Kidney (tissue), 14 donors: ENCODE data around the gene LRRC47. TPM values are rescaled to one million over a fixed set of nuclear protein-coding genes. Genes with fewer than 3 reads are reported as not detected.
A peak's percentile ranks its signal among the peaks of the same experiment; 100 is the strongest.

ENCODE experiments used
- DNase-seq, 5 donors: peaks; one replicate each; pipeline ENCODE4 v3.0.0-alpha.2; 2013 to 2020
- FAIRE-seq: peaks from 2 replicates; lab custom pipeline; 2012; peaks lifted over from hg19 to GRCh38; lab: Jason Lieb, UNC
- H3K27ac ChIP-seq, 2 donors: one replicate each; pipeline ENCODE4 v1.7.0; 2013; ENCODE audit warnings: low read depth in 2 of 2, low read length in 2 of 2, inconsistent platforms in 1 of 2
- H3K27me3 ChIP-seq: one replicate; pipeline ENCODE4 v1.7.1; 2013; ENCODE audit warnings: low read length, inconsistent platforms; ENCODE audit not compliant: control insufficient read depth, insufficient read depth
- H3K36me3 ChIP-seq, 3 donors: one replicate each; pipeline versions ENCODE4 v1.7.0 to v1.7.1; 2013; ENCODE audit warnings: low read length in 3 of 3, control low read depth in 1 of 3, inconsistent platforms in 1 of 3; ENCODE audit not compliant: insufficient read depth in 3 of 3, control insufficient read depth in 2 of 3
- H3K4me1 ChIP-seq, 3 donors: one replicate each; pipeline versions ENCODE4 v1.7.0 to v1.7.1; 2013; ENCODE audit warnings: low read length in 3 of 3, inconsistent platforms in 1 of 3, low read depth in 1 of 3; ENCODE audit not compliant: control insufficient read depth in 2 of 3, insufficient read depth in 2 of 3
- H3K4me3 ChIP-seq, 3 donors: one replicate each; pipeline versions ENCODE4 v1.7.0 to v1.8.1; 2013; ENCODE audit warnings: low read length in 3 of 3, control low read depth in 1 of 3, inconsistent platforms in 1 of 3
- H3K9ac ChIP-seq, 3 donors: one replicate each; pipeline versions ENCODE4 v1.7.0 to v1.7.1; 2013; ENCODE audit warnings: low read length in 3 of 3, control low read depth in 1 of 3, inconsistent platforms in 1 of 3
- H3K9me3 ChIP-seq, 3 donors: one replicate each; pipeline versions ENCODE4 v1.7.0 to v1.7.1; 2013; ENCODE audit warnings: low read length in 3 of 3, control low read depth in 1 of 3, inconsistent platforms in 1 of 3; ENCODE audit not compliant: control insufficient read depth in 2 of 3, insufficient read depth in 1 of 3
- intact Hi-C: fragments of 100-400 bp; cut with DNase I; formaldehyde crosslinking; loops from one replicate; pipeline ENCODE4 v1.11.1; 2022
- polyA plus RNA-seq: library from polyadenylated mRNA; stranded (reverse); fragments of 350-450 nt; fragmentation: Illumina TruSeq; extraction: RNeasy Lipid Tissue Mini Kit (QIAGEN cat#74804); gene quantifications from one replicate; pipeline ENCODE4 v1.2.3, GENCODE V29; 2014; ENCODE audit warnings: low read depth, low replicate concordance; ENCODE audit not compliant: insufficient read depth
- total RNA-seq: library from RNA; stranded (reverse); fragmentation: NEBNext Ultra II Directional; extraction: Animal tissue kit (Norgen Biotek cat#: 25700); gene quantifications from one replicate; pipeline ENCODE4 v1.2.1, GENCODE V29; 2021
- TF ChIP-seq, protein P1 (sequence below): IDR thresholded peaks from 3 replicates; pipeline ENCODE4 v1.5.1; 2012; ENCODE audit warnings: mild to moderate bottlenecking, moderate library complexity, borderline replicate concordance; ENCODE audit not compliant: insufficient read depth; ENCODE audit errors: extremely low read depth
- donor health status: control.
- donor health status: control.
- donor health status: control.
- donor health status: control.
- donor health status: control.
- donor health status: DM: yes; HTN: yes; CAD: no.
- donor health status: Normal renal cell carcinoma (clear cell type).

The LRRC47 gene
- total and polyA plus RNA-seq, 2 donors from 2014 or later: 28.8 to 42.4 TPM

DNA sequence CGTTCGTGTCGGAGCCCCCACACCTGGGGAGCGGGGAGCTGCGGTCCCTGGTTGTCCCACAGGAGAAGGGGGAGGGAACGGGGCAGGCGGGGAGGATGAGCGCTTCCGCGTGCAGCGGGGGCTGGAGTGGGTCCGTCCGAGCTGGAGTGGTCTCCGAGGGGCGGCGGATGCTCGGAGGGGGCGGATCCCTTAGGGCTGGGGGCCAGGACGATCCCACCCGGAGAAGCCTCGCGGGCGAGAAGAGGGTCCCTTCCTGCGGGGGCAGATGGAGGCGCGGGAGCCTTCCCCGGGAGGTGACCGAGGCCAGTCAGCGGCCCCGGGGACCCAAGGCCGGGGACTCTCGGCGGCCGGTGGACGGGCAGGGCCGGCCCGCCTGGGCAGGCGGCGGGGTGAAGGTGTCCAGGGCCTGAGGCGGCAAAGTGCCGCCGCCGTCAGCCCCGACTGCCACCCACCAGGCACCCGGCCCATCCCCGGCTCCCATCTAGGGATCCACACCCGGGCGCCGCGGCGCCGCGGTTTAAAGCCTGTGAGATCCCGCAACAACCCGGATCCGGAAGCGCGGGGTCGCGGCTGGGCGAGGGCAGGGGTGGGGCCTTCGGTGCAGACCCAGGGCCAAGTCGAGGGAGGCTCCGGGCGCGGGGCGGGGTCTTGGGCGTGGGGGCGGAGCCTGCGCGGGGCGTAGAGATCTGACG lies 49.3 kb downstream of the LRRC47 start:
- intact Hi-C loops: no loop called here
- Histone ChIP-seq H3K4me1 (peaks cover 0 to 10% (median 0%) of the 10 kb centered on the region in 3 donors), H3K9ac (peak overlapping the region in 1 of 3 donors; percentile 26), H3K36me3 (peaks cover 0 to 7% (median 0%) of the 10 kb centered on the region in 3 donors), H3K27ac (no peak overlapping the region), H3K9me3 (no peaks in the 10 kb centered on the region), H3K27me3 (no peaks in the 10 kb centered on the region), H3K4me3 (peak overlapping the region; percentile 44 to 66 (median 64))
- FAIRE-seq (no peak), DNase-seq (peak; percentile 89 to 96 (median 94))
- TF ChIP-seq, protein P1, sequence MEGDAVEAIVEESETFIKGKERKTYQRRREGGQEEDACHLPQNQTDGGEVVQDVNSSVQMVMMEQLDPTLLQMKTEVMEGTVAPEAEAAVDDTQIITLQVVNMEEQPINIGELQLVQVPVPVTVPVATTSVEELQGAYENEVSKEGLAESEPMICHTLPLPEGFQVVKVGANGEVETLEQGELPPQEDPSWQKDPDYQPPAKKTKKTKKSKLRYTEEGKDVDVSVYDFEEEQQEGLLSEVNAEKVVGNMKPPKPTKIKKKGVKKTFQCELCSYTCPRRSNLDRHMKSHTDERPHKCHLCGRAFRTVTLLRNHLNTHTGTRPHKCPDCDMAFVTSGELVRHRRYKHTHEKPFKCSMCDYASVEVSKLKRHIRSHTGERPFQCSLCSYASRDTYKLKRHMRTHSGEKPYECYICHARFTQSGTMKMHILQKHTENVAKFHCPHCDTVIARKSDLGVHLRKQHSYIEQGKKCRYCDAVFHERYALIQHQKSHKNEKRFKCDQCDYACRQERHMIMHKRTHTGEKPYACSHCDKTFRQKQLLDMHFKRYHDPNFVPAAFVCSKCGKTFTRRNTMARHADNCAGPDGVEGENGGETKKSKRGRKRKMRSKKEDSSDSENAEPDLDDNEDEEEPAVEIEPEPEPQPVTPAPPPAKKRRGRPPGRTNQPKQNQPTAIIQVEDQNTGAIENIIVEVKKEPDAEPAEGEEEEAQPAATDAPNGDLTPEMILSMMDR: no peak

DNA sequence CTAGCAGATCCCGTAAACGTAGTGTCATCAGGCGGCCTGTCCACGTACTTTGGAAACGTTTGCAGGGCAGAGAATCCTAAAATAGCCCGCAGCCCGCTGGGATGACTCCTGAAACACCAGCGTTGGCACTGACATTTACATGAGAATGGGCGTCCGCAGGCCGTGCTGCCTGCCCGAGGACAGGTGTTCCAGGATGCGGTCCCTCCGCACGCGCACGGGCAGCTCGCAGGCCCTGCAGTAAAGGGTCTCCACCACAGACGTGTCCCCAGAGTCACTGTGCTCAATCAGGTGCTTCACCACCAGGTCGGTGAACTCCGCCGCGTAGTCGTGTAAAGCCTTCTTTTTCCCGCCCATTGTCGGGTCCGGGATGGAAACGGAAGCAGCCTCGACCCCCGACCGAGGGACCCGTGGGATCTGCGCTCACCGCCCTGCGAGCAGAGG lies 49.9 kb downstream of the LRRC47 start:
- peaks cover 0 to 10% (median 0%) of the 10 kb centered on the region in 3 donors for H3K4me1 ChIP-seq
- DNase-seq (peak in 1 of 5 donors; percentile 72), FAIRE-seq (no peak)
- peak overlapping the region; percentile 30 to 66 (median 55) for H3K4me3 ChIP-seq
- TF ChIP-seq, protein P1: no peak
- no peaks in the 10 kb centered on the region for H3K9me3 ChIP-seq
- H3K9ac ChIP-seq: peak overlapping the region in 2 of 3 donors; percentile 15 to 19
- peaks cover 0 to 7% (median 0%) of the 10 kb centered on the region in 3 donors for H3K36me3 ChIP-seq
- H3K27me3 ChIP-seq: no peaks in the 10 kb centered on the region
- intact Hi-C loops: no loop called here
- H3K27ac ChIP-seq: no peak overlapping the region

DNA sequence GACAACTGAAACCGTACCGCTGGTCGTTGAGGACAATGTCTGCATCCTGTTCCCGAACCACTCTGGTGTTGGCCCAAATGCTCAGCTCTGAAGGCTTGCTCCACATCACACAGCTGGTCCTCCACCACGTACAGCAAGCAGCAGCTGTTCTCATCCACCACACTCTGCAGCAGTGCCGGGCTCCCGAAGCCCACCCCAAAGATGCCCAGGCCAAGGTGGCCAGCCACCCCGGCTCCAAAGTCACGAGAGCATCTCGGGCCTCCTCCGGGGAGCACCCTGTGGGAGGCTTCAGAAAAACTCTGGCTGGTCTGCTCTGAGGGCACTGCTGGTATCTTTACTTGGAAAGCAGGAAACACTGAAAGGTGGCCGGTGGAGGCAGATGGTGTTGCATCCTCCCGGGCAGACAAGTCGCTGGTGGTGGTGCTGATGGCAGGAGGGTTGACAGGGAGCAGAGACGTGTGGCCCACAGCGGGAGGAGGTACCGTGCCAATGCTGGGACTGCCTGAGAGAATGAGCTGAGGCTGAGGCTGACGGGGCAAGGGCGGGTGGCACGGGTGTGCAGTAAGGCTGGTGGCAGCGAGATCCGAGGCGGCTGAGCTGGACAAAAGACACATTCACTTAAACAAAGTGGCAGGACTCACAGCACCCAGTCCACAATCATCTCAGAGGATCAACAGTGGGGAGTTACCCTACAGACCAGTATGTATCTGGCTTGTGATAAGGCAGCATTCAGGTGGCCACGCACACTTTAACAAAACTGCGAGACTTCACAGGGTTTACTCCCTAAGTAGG lies 50.5 kb downstream of the LRRC47 start:
- no peak overlapping the region for H3K27ac ChIP-seq
- FAIRE-seq (no peak), DNase-seq (peak in 2 of 5 donors; percentile 28 to 54)
- TF ChIP-seq, protein P1: no peak
- H3K9ac ChIP-seq: peak overlapping the region in 1 of 3 donors; percentile 19
- H3K9me3 ChIP-seq: no peaks in the 10 kb centered on the region
- H3K27me3 ChIP-seq: no peaks in the 10 kb centered on the region
- intact Hi-C loops: no loop called here
- H3K4me1 ChIP-seq: peaks cover 0 to 10% (median 0%) of the 10 kb centered on the region in 3 donors
- H3K4me3 ChIP-seq: peak overlapping the region in 1 of 3 donors; percentile 66
- peaks cover 0 to 7% (median 0%) of the 10 kb centered on the region in 3 donors for H3K36me3 ChIP-seq
